Panc1 (cell line): Measurements from ENCODE around the gene ADGRA1.

Experiments
- POLR2AphosphoS5 ChIP-seq: IDR thresholded peaks from 2 replicates; pipeline ENCODE4 v1.6.1; 2012; ENCODE audit warnings: mild to moderate bottlenecking, low read depth, low read length, moderate library complexity
- SIN3A ChIP-seq: IDR thresholded peaks from 2 replicates; pipeline ENCODE4 v1.6.1; 2012; ENCODE audit warnings: low read depth, mild to moderate bottlenecking, low read length, moderate library complexity, borderline replicate concordance; ENCODE audit not compliant: insufficient read depth
- TF ChIP-seq, protein P1 (sequence below): fragments of 450-650 bp; IDR thresholded peaks from 2 replicates; pipeline ENCODE4 v1.5.1; 2017; ENCODE audit warnings: mild to moderate bottlenecking

- TF ChIP-seq, protein P1, sequence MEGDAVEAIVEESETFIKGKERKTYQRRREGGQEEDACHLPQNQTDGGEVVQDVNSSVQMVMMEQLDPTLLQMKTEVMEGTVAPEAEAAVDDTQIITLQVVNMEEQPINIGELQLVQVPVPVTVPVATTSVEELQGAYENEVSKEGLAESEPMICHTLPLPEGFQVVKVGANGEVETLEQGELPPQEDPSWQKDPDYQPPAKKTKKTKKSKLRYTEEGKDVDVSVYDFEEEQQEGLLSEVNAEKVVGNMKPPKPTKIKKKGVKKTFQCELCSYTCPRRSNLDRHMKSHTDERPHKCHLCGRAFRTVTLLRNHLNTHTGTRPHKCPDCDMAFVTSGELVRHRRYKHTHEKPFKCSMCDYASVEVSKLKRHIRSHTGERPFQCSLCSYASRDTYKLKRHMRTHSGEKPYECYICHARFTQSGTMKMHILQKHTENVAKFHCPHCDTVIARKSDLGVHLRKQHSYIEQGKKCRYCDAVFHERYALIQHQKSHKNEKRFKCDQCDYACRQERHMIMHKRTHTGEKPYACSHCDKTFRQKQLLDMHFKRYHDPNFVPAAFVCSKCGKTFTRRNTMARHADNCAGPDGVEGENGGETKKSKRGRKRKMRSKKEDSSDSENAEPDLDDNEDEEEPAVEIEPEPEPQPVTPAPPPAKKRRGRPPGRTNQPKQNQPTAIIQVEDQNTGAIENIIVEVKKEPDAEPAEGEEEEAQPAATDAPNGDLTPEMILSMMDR: no peak
- TF ChIP-seq POLR2AphosphoS5: no peak
- no peak for TF ChIP-seq SIN3A
Measured at GRCh38 chr10:133099571-133099970, 11.8 kb downstream of the ADGRA1 start.
